DOHH2 (cell line): ENCODE data around the gene TMEM147.

Experiments used
- CTCF ChIP-seq: fragments of 200-600 bp; sonication (generic); IDR thresholded peaks from one replicate; pipeline ENCODE4 v1.5.1; 2014; ENCODE audit warnings: antibody characterized with exemption, mild to moderate bottlenecking, low read depth, low read length; ENCODE audit not compliant: poor library complexity, severe bottlenecking
- EZH2phosphoT487 ChIP-seq: fragments of 200-600 bp; sonication (generic); IDR thresholded peaks from 2 replicates; pipeline ENCODE4 v1.6.1; 2017; ENCODE audit warnings: borderline replicate concordance, mild to moderate bottlenecking, antibody characterized with exemption, low read length, moderate library complexity, mixed read lengths

- TF ChIP-seq CTCF: no peak
- no peak for TF ChIP-seq EZH2phosphoT487
Observed at GRCh38 chr19:35543280-35544109, 1.9 kb upstream of the TMEM147 start.
